Right forelimb (tissue), 1 donor: Measurements from ENCODE around the gene TBRG1.
A peak's percentile ranks its signal among the peaks of the same experiment; 100 is the strongest.

ENCODE experiments used
- DNase-seq: peaks from one replicate; pipeline ENCODE4 v3.0.0-alpha.2; 2018

Gene TBRG1

DNA sequence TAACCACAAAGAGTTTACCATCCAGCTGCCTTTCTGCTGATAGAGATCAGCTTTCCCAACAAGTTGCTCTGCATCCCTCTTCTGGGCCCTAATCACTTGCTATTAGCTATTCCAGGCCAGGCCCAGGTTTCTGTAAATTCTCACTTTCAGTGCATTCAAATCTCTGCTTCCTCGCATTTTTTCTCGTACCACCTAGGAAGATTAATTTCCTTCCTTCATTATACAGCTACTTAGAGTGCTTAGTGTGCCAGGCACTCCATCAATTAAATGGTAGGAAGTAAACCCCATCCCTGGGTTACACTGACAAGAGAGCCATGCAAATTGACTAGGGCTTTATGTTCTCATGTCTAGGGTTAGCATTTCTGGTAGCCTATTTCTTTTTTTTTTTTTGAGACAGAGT is 41.2 kb downstream of the TBRG1 start:
- no peak for DNase-seq

DNA sequence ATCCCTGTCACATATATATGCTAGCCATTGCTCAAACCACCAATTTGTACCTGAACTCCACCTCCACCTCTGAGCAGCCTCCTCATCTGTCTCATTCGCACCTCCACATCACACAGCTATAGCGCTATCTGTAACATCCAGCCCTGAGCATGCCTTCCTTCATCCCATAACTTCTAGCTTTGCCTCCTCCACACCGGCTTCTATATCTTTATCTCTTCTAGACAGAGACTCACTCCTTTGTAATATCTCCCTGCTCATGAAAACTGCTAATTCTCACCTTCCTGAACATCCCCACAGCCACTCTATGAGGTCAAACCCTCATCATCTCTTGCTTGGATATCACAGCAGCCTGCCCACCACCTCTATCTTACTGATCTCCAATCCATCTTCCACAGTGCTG is 44.9 kb downstream of the TBRG1 start:
- DNase-seq = no peak

DNA sequence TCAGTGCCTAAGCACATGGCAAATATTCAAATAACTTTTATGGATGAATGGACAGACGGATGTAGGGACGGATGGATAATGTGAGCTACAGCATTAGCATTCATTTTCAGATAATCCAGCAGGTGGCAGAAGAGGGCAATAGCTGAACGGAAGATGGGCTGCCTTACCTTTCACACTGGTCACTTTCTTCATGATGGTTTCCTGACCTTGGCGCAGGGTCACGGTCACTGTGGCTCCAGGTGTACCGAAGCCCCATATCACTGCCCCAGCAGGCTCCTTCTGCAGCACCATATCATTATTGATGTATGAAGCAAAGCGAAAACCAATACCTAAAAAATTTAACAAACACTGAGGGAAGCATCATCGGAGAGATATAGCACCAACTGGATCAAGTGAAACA is 46.5 kb downstream of the TBRG1 start:
- DNase-seq = peak; percentile 63

DNA sequence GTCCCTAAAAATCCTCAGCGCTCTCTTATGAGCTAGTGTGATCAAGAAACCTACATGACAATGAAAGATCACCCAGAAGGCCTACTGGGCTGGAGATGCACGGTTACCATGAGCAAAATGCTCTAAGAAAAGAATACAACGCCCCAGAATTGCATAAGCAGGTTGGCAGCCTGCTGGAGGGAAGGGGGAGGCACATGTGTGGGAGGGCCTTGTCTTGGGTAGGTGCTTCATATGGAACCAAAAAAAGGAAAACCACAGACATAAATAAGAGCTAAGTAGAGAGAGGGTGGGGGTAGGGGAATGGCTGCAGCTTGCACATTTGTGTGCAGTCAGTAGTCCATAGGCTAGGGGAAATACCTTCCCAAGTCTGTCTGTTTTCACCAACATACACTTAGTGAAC is 48.1 kb downstream of the TBRG1 start:
- no peak for DNase-seq

DNA sequence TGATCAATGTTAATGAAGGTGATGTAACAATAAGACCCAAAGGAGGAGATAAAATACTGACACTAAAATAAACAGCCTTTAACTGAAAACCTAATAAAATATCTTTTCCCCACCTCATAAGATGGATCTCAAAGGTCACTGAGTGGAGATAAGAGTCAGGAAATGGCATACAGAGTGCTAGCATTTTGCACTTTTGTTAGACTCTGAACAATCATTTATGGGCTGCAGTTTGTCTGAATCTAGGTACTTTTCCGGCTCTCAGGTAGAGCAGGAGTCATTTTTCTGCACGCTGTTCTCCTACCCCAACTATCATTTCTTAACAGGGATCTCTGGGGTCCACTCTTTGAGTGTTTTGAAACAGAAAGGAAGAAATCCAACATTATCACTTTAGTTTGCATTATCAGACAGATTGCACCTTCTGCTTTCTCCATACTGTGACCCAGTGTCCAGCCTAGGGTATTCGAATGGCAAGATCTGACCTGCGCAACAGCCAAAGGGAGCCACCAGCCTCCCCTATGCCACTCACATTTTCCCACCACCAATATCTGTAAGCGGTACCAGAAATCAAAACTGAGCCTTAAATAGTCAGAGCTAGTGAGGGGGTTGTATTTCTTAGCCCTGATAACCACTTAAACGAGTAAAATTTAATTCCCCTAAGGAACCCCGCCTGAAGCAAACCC is 50.0 kb downstream of the TBRG1 start:
- no peak for DNase-seq

DNA sequence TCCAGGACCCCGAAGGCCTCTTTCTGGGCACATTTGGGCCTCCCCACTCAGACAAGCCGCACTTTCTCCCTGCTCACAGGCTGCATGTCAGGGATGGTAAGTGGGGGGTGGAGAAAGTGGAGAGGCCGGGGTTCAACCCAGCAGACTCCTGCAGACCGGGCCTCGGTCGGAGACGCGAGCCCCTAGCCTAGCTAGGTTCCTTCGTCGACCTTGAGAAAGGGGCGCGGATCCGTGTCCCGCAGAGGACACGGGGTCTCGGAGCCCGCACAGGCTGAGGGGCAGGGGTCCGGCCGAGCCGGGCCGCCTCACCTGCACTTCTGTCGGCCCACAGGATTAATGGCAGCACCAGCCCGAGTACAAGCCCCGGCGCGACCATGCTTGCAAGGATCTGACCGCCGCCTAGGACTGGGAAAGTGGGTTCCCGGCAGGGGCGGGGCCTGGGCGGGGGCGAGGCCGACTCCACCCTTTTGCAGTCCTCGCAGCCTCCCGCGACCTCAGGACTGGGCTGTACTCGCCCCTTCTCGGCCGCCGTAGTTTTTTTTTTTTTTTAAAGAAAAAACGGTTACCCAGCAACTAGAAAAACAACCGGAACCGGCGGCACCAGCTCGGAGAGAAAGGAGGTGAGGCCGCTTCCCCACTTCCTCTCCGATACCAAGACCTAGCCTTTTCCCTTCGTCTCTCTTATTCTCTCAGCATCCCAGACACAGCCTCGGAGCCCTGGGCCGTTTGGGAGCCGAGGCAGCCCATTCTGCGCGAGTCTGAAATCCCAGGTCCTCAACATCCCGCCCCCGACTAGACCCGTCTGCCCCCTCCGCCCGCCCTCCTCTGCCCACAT is 50.9 kb downstream of the TBRG1 start, which contains the start of the genes SIAE and SPA17:
Gene SIAE, minus strand, starts transcription at position 407 of the 835 bp plus-strand sequence. Its CDS starts 31 bp downstream, at position 376.
Gene SPA17, plus strand, starts transcription at position 572 of the 835 bp plus-strand sequence. CDS start 1,361 bp downstream, outside the sequence.
- peak; percentile 95 for DNase-seq

DNA sequence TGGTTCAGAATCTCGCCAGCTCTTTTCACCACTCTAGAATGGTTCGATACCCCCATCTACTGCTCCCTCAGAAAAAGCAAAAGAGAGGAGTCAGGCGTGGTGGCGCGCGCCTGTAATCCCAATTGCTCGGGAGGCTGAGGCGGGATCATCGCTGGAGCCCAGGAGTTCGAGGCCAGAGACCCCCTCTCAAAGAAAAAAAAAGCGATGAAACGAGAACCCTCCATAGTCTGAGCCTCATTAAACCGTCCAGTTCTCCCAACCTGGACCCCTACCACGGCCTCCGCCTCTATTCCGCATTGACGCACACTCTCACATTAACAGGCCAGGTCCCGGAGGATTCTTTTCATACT is 51.5 kb downstream of the TBRG1 start:
- no peak for DNase-seq

DNA sequence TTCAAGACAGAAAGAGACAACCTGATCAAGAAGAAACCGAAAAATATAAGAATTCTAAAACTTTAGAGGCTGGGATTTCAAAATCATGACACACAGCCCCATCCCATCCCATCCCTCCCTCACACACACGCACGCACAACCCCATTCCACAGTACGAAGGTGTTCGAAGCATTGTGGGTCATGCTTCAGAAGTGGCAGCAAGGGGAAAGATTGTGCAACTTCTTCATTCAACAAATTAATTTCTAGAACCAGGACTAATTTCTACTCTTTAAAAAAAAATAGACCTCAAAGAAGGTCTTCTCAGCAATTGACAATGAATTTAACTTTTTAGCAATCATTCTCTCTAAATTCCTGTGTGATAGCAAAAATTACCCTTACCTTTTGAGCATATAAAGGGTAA is 51.9 kb downstream of the TBRG1 start:
- DNase-seq = no peak

DNA sequence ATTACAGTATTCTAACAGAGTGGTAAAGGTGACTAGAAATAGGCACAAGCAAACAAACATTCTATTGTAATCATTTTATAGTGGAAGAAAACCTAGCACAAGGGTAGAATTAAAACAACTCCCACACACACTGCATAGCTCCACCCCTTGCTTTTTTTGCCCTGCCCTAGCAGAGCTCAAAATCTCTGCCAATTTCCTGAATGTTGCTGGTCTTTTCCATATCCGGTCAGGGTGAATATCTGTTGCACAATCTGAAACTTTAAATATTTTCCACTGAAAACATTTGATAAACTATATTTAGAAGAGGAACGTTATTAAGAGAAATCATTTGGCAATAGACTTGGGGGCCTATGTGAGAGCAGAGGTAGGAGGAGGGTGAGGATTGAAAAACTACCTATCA is 53.7 kb downstream of the TBRG1 start:
- DNase-seq = no peak

DNA sequence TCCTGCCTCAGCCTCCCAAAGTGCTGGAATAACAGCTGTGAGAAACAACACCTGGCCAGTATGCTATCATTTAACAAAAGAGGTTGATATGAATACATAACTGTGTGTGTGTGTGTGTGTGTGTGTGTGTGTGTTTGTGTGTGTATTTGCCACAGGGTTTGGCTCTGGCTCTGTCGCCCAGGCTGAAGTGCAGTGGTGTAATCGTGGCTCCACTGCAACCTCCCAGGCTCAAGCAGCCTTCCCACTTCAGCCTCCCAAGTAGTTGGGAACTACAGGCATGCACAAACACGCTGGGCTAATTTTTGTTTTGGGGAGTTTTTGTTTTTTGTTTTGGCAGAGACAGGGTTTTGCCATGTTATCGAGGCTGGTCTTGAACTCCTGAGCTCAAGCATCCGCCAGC is 55.8 kb downstream of the TBRG1 start:
- DNase-seq = no peak

DNA sequence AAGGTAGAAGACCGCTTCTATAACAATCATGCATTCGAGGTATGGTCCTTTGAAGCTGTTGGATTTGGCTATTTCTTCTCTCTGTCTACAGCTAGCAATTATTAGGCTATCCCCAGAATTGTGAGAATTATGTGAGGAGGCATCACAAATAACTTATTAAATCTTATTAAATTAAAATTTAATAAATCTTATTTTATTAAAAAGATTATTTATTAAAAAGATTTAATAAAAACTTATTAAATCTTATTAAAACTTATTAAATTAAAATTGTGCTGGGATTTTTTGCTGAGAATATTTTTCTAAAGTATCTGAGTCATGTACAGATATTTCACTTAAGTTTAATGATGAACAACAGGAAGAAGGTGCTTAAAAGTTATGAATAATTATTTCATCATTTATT is 58.8 kb downstream of the TBRG1 start:
- no peak for DNase-seq

DNA sequence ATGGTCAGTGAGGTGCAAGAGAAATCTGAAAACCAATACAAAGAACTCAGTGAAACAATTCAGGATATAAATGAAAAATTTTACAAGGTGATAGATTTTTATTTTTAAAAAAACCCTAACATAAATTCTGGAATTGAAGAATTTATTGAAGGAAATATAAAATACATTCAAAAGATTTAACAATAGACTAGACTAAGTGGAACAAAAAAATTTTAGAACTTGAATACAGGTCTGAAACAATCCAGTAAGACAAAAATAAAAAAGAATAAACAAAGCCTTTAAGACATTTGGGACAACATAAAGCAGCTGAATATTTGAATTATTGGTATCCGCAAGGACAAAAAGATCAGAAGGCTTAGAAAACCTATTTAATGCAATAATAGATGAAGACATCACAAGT is 59.8 kb downstream of the TBRG1 start:
- no peak for DNase-seq
